GM23338 (cell line): ENCODE results near the gene CRISPLD2.

Experiments used
- CREB1 ChIP-seq: fragments of 250-450 bp; sonication (Bioruptor Pico); IDR thresholded peaks from 2 replicates; pipeline ENCODE4 v1.5.0; 2020; ENCODE audit warnings: low read depth, mild to moderate bottlenecking, moderate library complexity
- EZH2 ChIP-seq: fragments of 200-600 bp; sonication (generic); IDR thresholded peaks from one replicate; pipeline ENCODE4 v1.8.0; 2017; ENCODE audit warnings: antibody characterized with exemption, mild to moderate bottlenecking, low read depth; ENCODE audit not compliant: unreplicated experiment
- EZH2phosphoT487 ChIP-seq: fragments of 200-600 bp; sonication (generic); IDR thresholded peaks from one replicate; pipeline ENCODE4 v1.8.1; 2018; ENCODE audit warnings: antibody characterized with exemption; ENCODE audit not compliant: unreplicated experiment
- JUNB ChIP-seq: IDR thresholded peaks from one replicate; pipeline ENCODE4 v1.6.1; 2016; ENCODE audit warnings: antibody characterized with exemption; ENCODE audit not compliant: unreplicated experiment
- POLR2AphosphoS5 ChIP-seq: IDR thresholded peaks from 2 replicates; pipeline ENCODE4 v1.6.1; 2016; ENCODE audit warnings: antibody characterized with exemption, low read depth
- ZNF114 ChIP-seq: fragments of 250-450 bp; sonication (Bioruptor Pico); IDR thresholded peaks from 2 replicates; pipeline ENCODE4 v1.5.0; 2020; ENCODE audit warnings: mild to moderate bottlenecking, moderate library complexity
- ZNF331 ChIP-seq: fragments of 250-450 bp; sonication (Bioruptor Pico); IDR thresholded peaks from 2 replicates; pipeline ENCODE4 v1.5.0; 2020; ENCODE audit warnings: low read depth, mild to moderate bottlenecking, moderate library complexity
- TF ChIP-seq, protein P1 (sequence below): IDR thresholded peaks from one replicate; pipeline ENCODE4 v1.6.1; 2018; ENCODE audit warnings: antibody characterized with exemption; ENCODE audit not compliant: unreplicated experiment
- TF ChIP-seq, protein P2 (sequence below), 2 experiments: fragments of 200-600 bp in 1 of 2; sonication (generic) in 1 of 2; conservative IDR thresholded peaks; 2 replicates each; pipeline versions ENCODE4 v1.5.1 to v1.6.1; 2016 to 2017; ENCODE audit warnings: antibody characterized with exemption in 2 of 2, low read depth in 2 of 2, mild to moderate bottlenecking in 2 of 2, moderate library complexity in 1 of 2
- TF ChIP-seq, protein P3 (sequence below): IDR thresholded peaks from 2 replicates; pipeline ENCODE4 v1.6.1; 2016; ENCODE audit warnings: antibody characterized with exemption

DNA sequence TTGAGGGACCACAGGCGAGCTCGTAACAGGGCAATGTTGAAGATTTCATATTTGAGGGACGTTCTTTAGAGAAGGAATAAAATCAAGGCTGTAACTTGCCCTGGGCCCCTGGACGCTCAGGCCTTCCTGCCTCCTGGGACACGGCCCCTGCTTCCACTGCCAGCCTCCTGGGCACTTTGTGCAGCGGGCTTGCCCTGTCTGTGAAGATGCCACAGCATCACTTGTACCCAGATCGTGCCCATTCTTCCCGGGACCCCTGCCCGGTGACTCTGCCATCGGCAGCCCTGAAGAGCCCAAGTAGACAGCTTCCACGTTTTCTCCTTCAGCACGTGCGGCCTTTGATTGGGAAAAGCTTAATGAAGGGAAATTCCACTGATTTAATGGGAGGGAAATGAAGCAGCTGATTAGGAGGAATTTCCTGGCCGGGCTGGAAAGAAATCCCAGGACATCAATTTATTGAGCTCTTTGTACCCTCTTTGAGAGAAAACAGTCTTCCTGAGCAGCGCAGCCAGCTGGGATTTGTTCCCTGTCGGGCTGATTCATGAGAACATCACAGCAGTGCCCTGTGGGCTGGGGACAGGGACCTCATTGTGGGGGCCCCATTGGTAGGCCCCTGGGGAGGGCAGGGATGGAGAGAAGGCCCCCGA, 71.5 kb downstream of the CRISPLD2 start:
- no peak for TF ChIP-seq EZH2
- no peak for TF ChIP-seq POLR2AphosphoS5
- TF ChIP-seq, protein P1, sequence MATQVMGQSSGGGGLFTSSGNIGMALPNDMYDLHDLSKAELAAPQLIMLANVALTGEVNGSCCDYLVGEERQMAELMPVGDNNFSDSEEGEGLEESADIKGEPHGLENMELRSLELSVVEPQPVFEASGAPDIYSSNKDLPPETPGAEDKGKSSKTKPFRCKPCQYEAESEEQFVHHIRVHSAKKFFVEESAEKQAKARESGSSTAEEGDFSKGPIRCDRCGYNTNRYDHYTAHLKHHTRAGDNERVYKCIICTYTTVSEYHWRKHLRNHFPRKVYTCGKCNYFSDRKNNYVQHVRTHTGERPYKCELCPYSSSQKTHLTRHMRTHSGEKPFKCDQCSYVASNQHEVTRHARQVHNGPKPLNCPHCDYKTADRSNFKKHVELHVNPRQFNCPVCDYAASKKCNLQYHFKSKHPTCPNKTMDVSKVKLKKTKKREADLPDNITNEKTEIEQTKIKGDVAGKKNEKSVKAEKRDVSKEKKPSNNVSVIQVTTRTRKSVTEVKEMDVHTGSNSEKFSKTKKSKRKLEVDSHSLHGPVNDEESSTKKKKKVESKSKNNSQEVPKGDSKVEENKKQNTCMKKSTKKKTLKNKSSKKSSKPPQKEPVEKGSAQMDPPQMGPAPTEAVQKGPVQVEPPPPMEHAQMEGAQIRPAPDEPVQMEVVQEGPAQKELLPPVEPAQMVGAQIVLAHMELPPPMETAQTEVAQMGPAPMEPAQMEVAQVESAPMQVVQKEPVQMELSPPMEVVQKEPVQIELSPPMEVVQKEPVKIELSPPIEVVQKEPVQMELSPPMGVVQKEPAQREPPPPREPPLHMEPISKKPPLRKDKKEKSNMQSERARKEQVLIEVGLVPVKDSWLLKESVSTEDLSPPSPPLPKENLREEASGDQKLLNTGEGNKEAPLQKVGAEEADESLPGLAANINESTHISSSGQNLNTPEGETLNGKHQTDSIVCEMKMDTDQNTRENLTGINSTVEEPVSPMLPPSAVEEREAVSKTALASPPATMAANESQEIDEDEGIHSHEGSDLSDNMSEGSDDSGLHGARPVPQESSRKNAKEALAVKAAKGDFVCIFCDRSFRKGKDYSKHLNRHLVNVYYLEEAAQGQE, result no peak
- TF ChIP-seq ZNF331 (CRISPR knock-in tag), result no peak
- TF ChIP-seq, protein P2, sequence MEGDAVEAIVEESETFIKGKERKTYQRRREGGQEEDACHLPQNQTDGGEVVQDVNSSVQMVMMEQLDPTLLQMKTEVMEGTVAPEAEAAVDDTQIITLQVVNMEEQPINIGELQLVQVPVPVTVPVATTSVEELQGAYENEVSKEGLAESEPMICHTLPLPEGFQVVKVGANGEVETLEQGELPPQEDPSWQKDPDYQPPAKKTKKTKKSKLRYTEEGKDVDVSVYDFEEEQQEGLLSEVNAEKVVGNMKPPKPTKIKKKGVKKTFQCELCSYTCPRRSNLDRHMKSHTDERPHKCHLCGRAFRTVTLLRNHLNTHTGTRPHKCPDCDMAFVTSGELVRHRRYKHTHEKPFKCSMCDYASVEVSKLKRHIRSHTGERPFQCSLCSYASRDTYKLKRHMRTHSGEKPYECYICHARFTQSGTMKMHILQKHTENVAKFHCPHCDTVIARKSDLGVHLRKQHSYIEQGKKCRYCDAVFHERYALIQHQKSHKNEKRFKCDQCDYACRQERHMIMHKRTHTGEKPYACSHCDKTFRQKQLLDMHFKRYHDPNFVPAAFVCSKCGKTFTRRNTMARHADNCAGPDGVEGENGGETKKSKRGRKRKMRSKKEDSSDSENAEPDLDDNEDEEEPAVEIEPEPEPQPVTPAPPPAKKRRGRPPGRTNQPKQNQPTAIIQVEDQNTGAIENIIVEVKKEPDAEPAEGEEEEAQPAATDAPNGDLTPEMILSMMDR (conservative IDR thresholded peaks at IDR 0.05; ENCODE audit: low read depth in 2 of 2), result no peak
- TF ChIP-seq EZH2phosphoT487, result no peak
- TF ChIP-seq JUNB, result no peak
- TF ChIP-seq ZNF114 (CRISPR knock-in tag), result no peak
- TF ChIP-seq CREB1, result no peak
- TF ChIP-seq, protein P3, sequence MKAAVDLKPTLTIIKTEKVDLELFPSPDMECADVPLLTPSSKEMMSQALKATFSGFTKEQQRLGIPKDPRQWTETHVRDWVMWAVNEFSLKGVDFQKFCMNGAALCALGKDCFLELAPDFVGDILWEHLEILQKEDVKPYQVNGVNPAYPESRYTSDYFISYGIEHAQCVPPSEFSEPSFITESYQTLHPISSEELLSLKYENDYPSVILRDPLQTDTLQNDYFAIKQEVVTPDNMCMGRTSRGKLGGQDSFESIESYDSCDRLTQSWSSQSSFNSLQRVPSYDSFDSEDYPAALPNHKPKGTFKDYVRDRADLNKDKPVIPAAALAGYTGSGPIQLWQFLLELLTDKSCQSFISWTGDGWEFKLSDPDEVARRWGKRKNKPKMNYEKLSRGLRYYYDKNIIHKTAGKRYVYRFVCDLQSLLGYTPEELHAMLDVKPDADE, result no peak
